A549 (cell line): ENCODE results near the gene FAF1. TPM values are rescaled to one million over a fixed set of nuclear protein-coding genes. Genes with fewer than 3 reads are reported as not detected.

Source experiments
- ATAC-seq, 2 experiments: fragments of 200-7000 bp in 1 of 2; fragments of >200 bp in 1 of 2; cut with Nextera tagmentation in 1 of 2; cut with Tn5 transposase in 1 of 2; 3 replicates each; pipeline versions ENCODE4 v1.8.0 to v1.9.1; 2018 to 2020; ENCODE audit warnings: mild to moderate bottlenecking in 1 of 2, moderate library complexity in 1 of 2
- CTCF ChIA-PET: fragments of 300-600 bp; sonication (Branson Sonifier 250); formaldehyde crosslinking; extraction: SDS; loops from one replicate; lab custom pipeline; 2021; ENCODE audit warnings: antibody characterized with exemption, inconsistent platforms; lab: Yijun Ruan, JAX
- POLR2A ChIA-PET: fragments of 350-600 bp; formaldehyde crosslinking; extraction: SDS; loops from one replicate; lab custom pipeline; 2021; ENCODE audit warnings: antibody characterized with exemption, inconsistent platforms; lab: Yijun Ruan, JAX
- DNase-seq, 2 experiments: peaks; one replicate each; pipeline versions ENCODE4 v3.0.0 to v3.0.0-alpha.2; 2011 to 2016; ENCODE audit warnings: low read depth in 1 of 2, low spot score in 1 of 2
- FAIRE-seq: peaks from 2 replicates; lab custom pipeline; 2011; peaks lifted over from hg19 to GRCh38; lab: Jason Lieb, UNC
- H3K27ac ChIP-seq, 2 experiments: fragments of >200 bp; sonication (Bioruptor Twin); formaldehyde crosslinking; 3 replicates each; pipeline ENCODE4 v1.5.1; 2016 to 2017
- H3K4me1 ChIP-seq: fragments of >200 bp; sonication (Bioruptor Twin); formaldehyde crosslinking; 3 replicates; pipeline ENCODE4 v1.6.1; 2016
- H3K4me2 ChIP-seq: fragments of >200 bp; sonication (Bioruptor Twin); formaldehyde crosslinking; 3 replicates; pipeline ENCODE4 v1.6.1; 2016
- H3K4me3 ChIP-seq: fragments of >200 bp; sonication (Bioruptor Twin); formaldehyde crosslinking; 3 replicates; pipeline ENCODE4 v1.5.1; 2016
- H3K9me3 ChIP-seq: fragments of >200 bp; sonication (Bioruptor Twin); formaldehyde crosslinking; 3 replicates; pipeline ENCODE4 v1.6.1; 2016
- BCL3 ChIP-seq: fragments of >200 bp; sonication (Bioruptor Twin); formaldehyde crosslinking; IDR thresholded peaks from 3 replicates; pipeline ENCODE4 v1.6.1; 2016
- CHD2 ChIP-seq: fragments of 150-350 bp; IDR thresholded peaks from 2 replicates; pipeline ENCODE4 v1.6.1; 2014; ENCODE audit warnings: low read length; ENCODE audit not compliant: partially characterized antibody
- EHF ChIP-seq: fragments of 250-450 bp; sonication (Bioruptor Pico); IDR thresholded peaks from 2 replicates; pipeline ENCODE4 v1.5.0; 2020; ENCODE audit warnings: mild to moderate bottlenecking
- EHMT2 ChIP-seq: fragments of 200-600 bp; sonication (generic); IDR thresholded peaks from 2 replicates; pipeline ENCODE4 v1.6.1; 2016; ENCODE audit warnings: antibody characterized with exemption, low read depth, mild to moderate bottlenecking, moderate library complexity
- ESRRA ChIP-seq: fragments of 150-350 bp; IDR thresholded peaks from 2 replicates; pipeline ENCODE4 v1.6.1; 2014; ENCODE audit warnings: mild to moderate bottlenecking, low read length, borderline replicate concordance
- FOXS1 ChIP-seq: fragments of 250-450 bp; sonication (Bioruptor Pico); IDR thresholded peaks from 2 replicates; pipeline ENCODE4 v1.5.0; 2020; ENCODE audit warnings: mild to moderate bottlenecking, moderate library complexity
- JUN ChIP-seq, 2 experiments: fragments of >200 bp; sonication (Bioruptor Twin); formaldehyde crosslinking; IDR thresholded peaks; 2 replicates in 1 of 2; 3 replicates in 1 of 2; pipeline ENCODE4 v1.6.1; 2016 to 2017
- JUNB ChIP-seq: fragments of >200 bp; sonication (Bioruptor Twin); formaldehyde crosslinking; IDR thresholded peaks from 2 replicates; pipeline ENCODE4 v1.6.1; 2016
- MAFK ChIP-seq: fragments of 450-650 bp; IDR thresholded peaks from 2 replicates; pipeline ENCODE4 v1.6.1; 2014; ENCODE audit not compliant: partially characterized antibody
- MAX ChIP-seq: IDR thresholded peaks from 2 replicates; pipeline ENCODE4 v1.6.1; 2012
- MYC ChIP-seq: IDR thresholded peaks from 2 replicates; pipeline ENCODE4 v1.6.1; 2012; ENCODE audit warnings: mild to moderate bottlenecking, inconsistent platforms, low read length, improper control_type of control experiment, borderline replicate concordance
- NFE2L2 ChIP-seq: fragments of 150-350 bp; conservative IDR thresholded peaks from 2 replicates; pipeline ENCODE4 v1.6.1; 2014; ENCODE audit warnings: low read length
- NPAS2 ChIP-seq: fragments of 250-450 bp; sonication (Bioruptor Pico); IDR thresholded peaks from 2 replicates; pipeline ENCODE4 v1.8.0; 2022; ENCODE audit warnings: mild to moderate bottlenecking, moderate library complexity, borderline replicate concordance
- NR3C1 ChIP-seq: fragments of >200 bp; sonication (Bioruptor Twin); formaldehyde crosslinking; IDR thresholded peaks from 3 replicates; pipeline ENCODE4 v1.6.1; 2017
- RAD21 ChIP-seq, 2 experiments: fragments of >200 bp in 1 of 2; sonication (Bioruptor Twin) in 1 of 2; formaldehyde crosslinking in 1 of 2; IDR thresholded peaks in 1 of 2; conservative IDR thresholded peaks in 1 of 2; 2 replicates in 1 of 2; 3 replicates in 1 of 2; pipeline ENCODE4 v1.6.1; 2012 to 2018; ENCODE audit warnings: inconsistent platforms in 1 of 2
- RCOR1 ChIP-seq: fragments of 150-350 bp; IDR thresholded peaks from 2 replicates; pipeline ENCODE4 v1.6.1; 2014; ENCODE audit warnings: antibody characterized with exemption, low read length, low read depth
- REST ChIP-seq: fragments of 200-600 bp; sonication (generic); IDR thresholded peaks from 2 replicates; pipeline ENCODE4 v1.6.1; 2016; ENCODE audit warnings: antibody characterized with exemption, mild to moderate bottlenecking, moderate library complexity
- RFX5 ChIP-seq: fragments of 450-650 bp; IDR thresholded peaks from 2 replicates; pipeline ENCODE4 v1.7.1; 2014; ENCODE audit warnings: antibody characterized with exemption, mild to moderate bottlenecking, moderate library complexity
- RNF2 ChIP-seq: fragments of 200-600 bp; sonication (generic); IDR thresholded peaks from 2 replicates; pipeline ENCODE4 v1.6.1; 2016; ENCODE audit warnings: low read depth, mild to moderate bottlenecking, antibody characterized with exemption, moderate library complexity, borderline replicate concordance
- TFCP2L1 ChIP-seq: fragments of 250-450 bp; sonication (Bioruptor Pico); IDR thresholded peaks from 2 replicates; pipeline ENCODE4 v1.5.0; 2021; ENCODE audit warnings: mild to moderate bottlenecking
- TP53 ChIP-seq: fragments of 250-450 bp; sonication (Bioruptor Pico); IDR thresholded peaks from 2 replicates; pipeline ENCODE4 v1.5.0; 2021; ENCODE audit warnings: mild to moderate bottlenecking, moderate library complexity
- USF2 ChIP-seq: fragments of 450-650 bp; IDR thresholded peaks from 2 replicates; pipeline ENCODE4 v1.6.1; 2014; ENCODE audit warnings: antibody characterized with exemption
- ZFP36 ChIP-seq: fragments of 450-650 bp; IDR thresholded peaks from 2 replicates; pipeline ENCODE4 v1.6.1; 2014; ENCODE audit warnings: borderline replicate concordance; ENCODE audit not compliant: partially characterized antibody
- WGBS: methylation state at CpG from one replicate; pipeline ENCODE4 v1.1.6; 2017; ENCODE audit errors: missing lambda C conversion rate; 5-methylcytosine and 5-hydroxymethylcytosine counted together
- polyA plus RNA-seq, 4 experiments: library from polyadenylated mRNA; depleted of rRNA in 3 of 4; stranded (reverse); fragments of >200 nt; fragmentation: RNase III in 1 of 4; extraction: RNeasy Plus Mini Kit Qiagen cat#74134 plus additional on column Dnase treatment in 1 of 4; gene quantifications; 2 replicates in 3 of 4; 3 replicates in 1 of 4; pipeline ENCODE4 v1.2.3, GENCODE V29; 2011 to 2017

FAF1 gene
- polyA plus RNA-seq, 2 of the 4 experiments (the other 2 are of a cell fraction) = 31.7 to 46.2 TPM

- no peaks in the 10 kb centered on the region for H3K9me3 ChIP-seq
- H3K27ac ChIP-seq = no peak overlapping the region
- no peaks in the 10 kb centered on the region for H3K4me1 ChIP-seq
- WGBS = 100% methylated on average over 1 of the region's 1 CpG
- CTCF ChIA-PET = no interaction called here
- no peak overlapping the region for H3K4me3 ChIP-seq
- TF ChIP-seq MAX = no peak
- no peak for TF ChIP-seq NPAS2 (CRISPR knock-in tag)
- no peak for TF ChIP-seq JUN (IDR thresholded peaks at IDR 0.05)
- TF ChIP-seq RNF2 = no peak
- no peak for TF ChIP-seq EHF (CRISPR knock-in tag)
- TF ChIP-seq TP53 (CRISPR knock-in tag) = no peak
- TF ChIP-seq FOXS1 = no peak
- no peak for TF ChIP-seq JUNB
- TF ChIP-seq REST = no peak
- TF ChIP-seq CHD2 = no peak
- TF ChIP-seq RCOR1 = no peak
- no peak for TF ChIP-seq ZFP36
- no peak for TF ChIP-seq TFCP2L1
- no peak for TF ChIP-seq ESRRA
- TF ChIP-seq MYC = no peak
- no peak for TF ChIP-seq RFX5
- TF ChIP-seq NFE2L2 = no peak
- no peak for TF ChIP-seq NR3C1
- H3K4me2 ChIP-seq = no peak overlapping the region
- no peak for ATAC-seq
- POLR2A ChIA-PET = no interaction called here
- FAIRE-seq = no peak
- DNase-seq = no peak
Observed at GRCh38 chr1:50538476-50538875, 421.6 kb downstream of the FAF1 start.

GRCh38 chr1:50531601-50532000 lies 428.5 kb downstream of the FAF1 start:
- TF ChIP-seq MAFK (no peak), BCL3 (no peak), TP53 (CRISPR knock-in tag) (no peak), EHMT2 (no peak), REST (no peak), RAD21 (conservative IDR thresholded peaks at IDR 0.05 in 1 of 2, IDR thresholded peaks at IDR 0.05 in 1 of 2) (no peak), USF2 (no peak)
- ATAC-seq (no peak), FAIRE-seq (no peak), DNase-seq (no peak)
- ChIA-PET POLR2A (no interaction called here), CTCF (no interaction called here)
- no peak overlapping the region for H3K4me3 ChIP-seq
- H3K27ac ChIP-seq = no peak overlapping the region
- H3K4me1 ChIP-seq = no peaks in the 10 kb centered on the region
- WGBS = 79% methylated on average over 1 of the region's 1 CpG
- H3K9me3 ChIP-seq = no peaks in the 10 kb centered on the region
- no peak overlapping the region for H3K4me2 ChIP-seq
